ENCODE data around the gene FTSJ3. TPM values are rescaled to one million over a fixed set of nuclear protein-coding genes. Genes with fewer than 3 reads are reported as not detected.

The FTSJ3 gene
- total and polyA plus RNA-seq, 2 of the 13 experiments (the other 11 are each of a cell fraction or from before 2014, with no cell fraction given), result 26.0 to 64.2 TPM

GRCh38 chr17:63842173-63842539, 14.7 kb upstream of the FTSJ3 start (continued):
- TF ChIP-seq SSRP1 (CRISPR knock-in tag; IDR thresholded peaks at IDR 0.05) (no peak), ZBTB43 (CRISPR knock-in tag; conservative IDR thresholded peaks at IDR 0.05) (no peak), E2F1 (CRISPR knock-in tag; IDR thresholded peaks at IDR 0.05) (no peak), ELF1 (CRISPR knock-in tag; IDR thresholded peaks at IDR 0.05) (no peak), ZBTB49 (CRISPR knock-in tag; IDR thresholded peaks at IDR 0.05; ENCODE audit: borderline replicate concordance) (no peak), TFDP1 (CRISPR knock-in tag; IDR thresholded peaks at IDR 0.05; ENCODE audit: borderline replicate concordance) (no peak), CREBL2 (CRISPR knock-in tag; IDR thresholded peaks at IDR 0.05; ENCODE audit: borderline replicate concordance) (no peak), ZNF703 (CRISPR knock-in tag; IDR thresholded peaks at IDR 0.05; ENCODE audit: borderline replicate concordance) (peak; percentile 32; the same call in 1 of the 2 replicates), RBM39 (IDR thresholded peaks at IDR 0.05; ENCODE audit: low read depth, low read length, poor library complexity, severe bottlenecking) (no peak), ZNF550 (CRISPR knock-in tag; IDR thresholded peaks at IDR 0.05; ENCODE audit: borderline replicate concordance) (no peak), MTA1 (CRISPR knock-in tag; IDR thresholded peaks at IDR 0.05; ENCODE audit: borderline replicate concordance) (no peak), GATAD1 (CRISPR knock-in tag; IDR thresholded peaks at IDR 0.05) (no peak), IRF1 (CRISPR knock-in tag; IDR thresholded peaks at IDR 0.05; ENCODE audit: low read depth) (no peak), HDAC6 (IDR thresholded peaks at IDR 0.05; ENCODE audit: low read depth, low read length) (no peak), TGIF2 (CRISPR knock-in tag; IDR thresholded peaks at IDR 0.05) (no peak), SALL1 (CRISPR knock-in tag; IDR thresholded peaks at IDR 0.05) (no peak), KLF13 (CRISPR knock-in tag; IDR thresholded peaks at IDR 0.05) (no peak), PHF8 (CRISPR knock-in tag; IDR thresholded peaks at IDR 0.05) (peak; percentile 55; the same call in 1 of the 2 replicates), PAWR (CRISPR knock-in tag; IDR thresholded peaks at IDR 0.05; ENCODE audit: borderline replicate concordance) (no peak), ZNF18 (CRISPR knock-in tag; IDR thresholded peaks at IDR 0.05; ENCODE audit: insufficient replicate concordance) (peak; percentile 15), ZFP62 (CRISPR knock-in tag; IDR thresholded peaks at IDR 0.05) (no peak), GFI1 (CRISPR knock-in tag; IDR thresholded peaks at IDR 0.05; ENCODE audit: borderline replicate concordance) (no peak)

Data from HepG2 (cell line).